AG04449 (cell line): ENCODE data around the gene COX10.

Source experiments
- CTCF ChIA-PET: fragments of 350-600 bp; formaldehyde crosslinking; extraction: SDS; loops from one replicate; lab custom pipeline; 2021; ENCODE audit warnings: antibody characterized with exemption; lab: Yijun Ruan, JAX
- POLR2A ChIA-PET: fragments of 400-600, 350-600 bp; formaldehyde crosslinking; extraction: SDS; loops from one replicate; lab custom pipeline; 2020; ENCODE audit warnings: antibody characterized with exemption, inconsistent platforms; lab: Yijun Ruan, JAX
- DNase-seq: peaks from one replicate; pipeline ENCODE4 v3.0.0-alpha.2; 2010; ENCODE audit warnings: low read depth, low spot score
- H3K4me3 ChIP-seq: 2 replicates; pipeline ENCODE4 v1.5.1; 2011; ENCODE audit warnings: low read depth, mild to moderate bottlenecking, control low read depth, low read length
- TF ChIP-seq, protein P1 (sequence below): IDR thresholded peaks from one replicate; pipeline ENCODE4 v1.5.1; 2011; ENCODE audit warnings: mild to moderate bottlenecking, moderate library complexity, low read length, control low read depth, inconsistent platforms; ENCODE audit not compliant: insufficient read depth; ENCODE audit errors: missing control alignments

COX10 gene

DNA sequence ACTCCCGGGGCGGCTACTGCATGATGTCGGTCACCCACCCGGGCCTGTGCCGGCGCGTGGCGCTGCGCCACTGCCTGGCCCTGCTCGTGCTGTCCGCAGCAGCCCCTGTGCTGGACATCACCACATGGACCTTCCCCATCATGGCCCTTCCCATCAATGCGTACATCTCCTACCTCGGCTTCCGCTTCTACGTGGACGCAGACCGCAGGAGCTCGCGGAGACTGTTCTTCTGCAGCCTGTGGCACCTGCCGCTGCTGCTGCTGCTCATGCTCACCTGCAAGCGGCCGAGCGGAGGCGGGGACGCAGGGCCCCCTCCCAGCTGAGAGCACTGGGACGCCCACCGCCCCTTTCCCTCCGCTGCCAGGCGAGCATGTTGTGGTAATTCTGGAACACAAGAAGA lies 137.6 kb downstream of the COX10 start:
- TF ChIP-seq, protein P1, sequence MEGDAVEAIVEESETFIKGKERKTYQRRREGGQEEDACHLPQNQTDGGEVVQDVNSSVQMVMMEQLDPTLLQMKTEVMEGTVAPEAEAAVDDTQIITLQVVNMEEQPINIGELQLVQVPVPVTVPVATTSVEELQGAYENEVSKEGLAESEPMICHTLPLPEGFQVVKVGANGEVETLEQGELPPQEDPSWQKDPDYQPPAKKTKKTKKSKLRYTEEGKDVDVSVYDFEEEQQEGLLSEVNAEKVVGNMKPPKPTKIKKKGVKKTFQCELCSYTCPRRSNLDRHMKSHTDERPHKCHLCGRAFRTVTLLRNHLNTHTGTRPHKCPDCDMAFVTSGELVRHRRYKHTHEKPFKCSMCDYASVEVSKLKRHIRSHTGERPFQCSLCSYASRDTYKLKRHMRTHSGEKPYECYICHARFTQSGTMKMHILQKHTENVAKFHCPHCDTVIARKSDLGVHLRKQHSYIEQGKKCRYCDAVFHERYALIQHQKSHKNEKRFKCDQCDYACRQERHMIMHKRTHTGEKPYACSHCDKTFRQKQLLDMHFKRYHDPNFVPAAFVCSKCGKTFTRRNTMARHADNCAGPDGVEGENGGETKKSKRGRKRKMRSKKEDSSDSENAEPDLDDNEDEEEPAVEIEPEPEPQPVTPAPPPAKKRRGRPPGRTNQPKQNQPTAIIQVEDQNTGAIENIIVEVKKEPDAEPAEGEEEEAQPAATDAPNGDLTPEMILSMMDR, result no peak
- H3K4me3 ChIP-seq, result no peak overlapping the region
- no peak for DNase-seq
- CTCF ChIA-PET, result interaction anchor here (2.2 kb wide), 1 partner anchor 10 kb away, joined by 5 read pairs; no protein-coding TSS in a partner anchor
- POLR2A ChIA-PET, result no interaction called here

DNA sequence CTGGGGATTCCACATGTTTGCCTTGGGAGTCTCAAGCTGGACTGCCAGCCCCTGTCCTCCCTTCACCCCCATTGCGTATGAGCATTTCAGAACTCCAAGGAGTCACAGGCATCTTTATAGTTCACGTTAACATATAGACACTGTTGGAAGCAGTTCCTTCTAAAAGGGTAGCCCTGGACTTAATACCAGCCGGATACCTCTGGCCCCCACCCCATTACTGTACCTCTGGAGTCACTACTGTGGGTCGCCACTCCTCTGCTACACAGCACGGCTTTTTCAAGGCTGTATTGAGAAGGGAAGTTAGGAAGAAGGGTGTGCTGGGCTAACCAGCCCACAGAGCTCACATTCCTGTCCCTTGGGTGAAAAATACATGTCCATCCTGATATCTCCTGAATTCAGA lies 138.5 kb downstream of the COX10 start:
- ChIA-PET POLR2A (no interaction called here), CTCF (interaction anchor here (1.1 to 1.8 kb wide), 2 partner anchors 10 to 11 kb away, joined by 4 to 5 read pairs; no protein-coding TSS in a partner anchor)
- TF ChIP-seq, protein P1, result no peak
- H3K4me3 ChIP-seq, result no peak overlapping the region
- no peak for DNase-seq

DNA sequence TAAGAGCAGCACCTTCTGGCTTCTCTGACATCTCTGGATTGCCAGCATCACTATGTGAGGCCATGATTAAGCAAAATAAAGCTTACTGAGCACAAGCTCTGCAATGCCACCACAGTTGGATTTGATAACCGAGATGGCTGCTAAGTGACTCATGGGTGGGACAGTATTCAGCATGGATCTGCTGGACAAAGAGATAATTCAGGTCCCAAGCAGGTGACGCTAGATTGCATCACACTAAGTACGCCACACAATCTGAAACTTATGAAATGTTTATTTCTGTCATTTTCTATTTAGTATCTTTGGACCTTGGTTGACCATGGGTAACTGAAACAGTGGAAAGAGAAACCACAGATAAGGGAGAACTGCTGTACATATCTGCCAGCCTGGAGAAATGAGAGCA lies 139.9 kb downstream of the COX10 start:
- POLR2A ChIA-PET, result no interaction called here
- CTCF ChIA-PET, result no interaction called here

DNA sequence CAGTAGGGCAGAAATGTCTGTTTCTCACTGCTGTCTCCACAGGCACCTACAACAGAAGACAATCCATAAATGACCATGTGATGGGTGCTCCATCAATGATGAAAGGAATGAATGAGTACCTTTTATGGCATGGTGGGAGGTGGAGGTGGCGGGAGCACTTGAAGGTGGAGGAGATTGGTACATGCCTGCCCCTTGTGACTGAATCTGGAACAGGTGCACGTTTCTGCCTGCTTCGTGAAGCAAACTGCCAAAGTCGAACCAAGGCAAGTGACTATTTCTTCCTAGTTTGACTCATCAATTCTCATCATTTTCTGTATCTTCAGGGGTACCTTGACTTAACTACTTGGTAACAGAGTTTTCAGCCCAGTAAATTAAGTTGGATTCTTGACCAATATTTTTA lies 141.9 kb downstream of the COX10 start:
- no peak overlapping the region for H3K4me3 ChIP-seq
- ChIA-PET CTCF (interaction anchor here (2.6 kb wide), 1 partner anchor 8 kb away, joined by 8 read pairs; no protein-coding TSS in a partner anchor), POLR2A (no interaction called here)
- DNase-seq, result no peak
- TF ChIP-seq, protein P1, result no peak

More for the DNA sequence above, 139.9 kb downstream of the COX10 start:
- H3K4me3 ChIP-seq, result no peak overlapping the region
- TF ChIP-seq, protein P1, result no peak
- DNase-seq, result no peak

DNA sequence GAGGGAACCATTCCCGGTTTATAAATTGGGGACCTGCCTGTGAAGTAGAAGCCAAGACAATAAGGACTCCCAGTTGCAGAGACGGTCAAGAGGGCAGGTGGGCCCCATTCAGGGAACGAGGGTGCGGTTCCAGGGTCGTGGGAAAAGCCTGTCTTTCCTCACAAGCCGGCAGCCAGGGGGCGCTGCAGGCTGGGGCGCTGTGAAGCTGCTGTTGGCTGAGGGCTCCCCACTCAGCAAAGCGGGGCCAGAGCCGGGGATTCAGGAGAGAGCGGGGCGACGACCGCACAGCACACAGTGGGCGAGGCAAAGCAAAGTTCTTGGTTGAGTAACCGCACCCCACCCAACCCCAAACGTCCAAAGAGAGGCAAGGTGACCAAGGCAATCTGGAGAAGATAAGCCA lies 142.5 kb downstream of the COX10 start:
- TF ChIP-seq, protein P1, result peak; percentile 26
- DNase-seq, result no peak
- ChIA-PET POLR2A (no interaction called here), CTCF (interaction anchor here (1.6 to 2.6 kb wide), 3 partner anchors 9 to 18 kb away, joined by 3 to 8 read pairs (median 7); no protein-coding TSS in a partner anchor)
- H3K4me3 ChIP-seq, result no peak overlapping the region

DNA sequence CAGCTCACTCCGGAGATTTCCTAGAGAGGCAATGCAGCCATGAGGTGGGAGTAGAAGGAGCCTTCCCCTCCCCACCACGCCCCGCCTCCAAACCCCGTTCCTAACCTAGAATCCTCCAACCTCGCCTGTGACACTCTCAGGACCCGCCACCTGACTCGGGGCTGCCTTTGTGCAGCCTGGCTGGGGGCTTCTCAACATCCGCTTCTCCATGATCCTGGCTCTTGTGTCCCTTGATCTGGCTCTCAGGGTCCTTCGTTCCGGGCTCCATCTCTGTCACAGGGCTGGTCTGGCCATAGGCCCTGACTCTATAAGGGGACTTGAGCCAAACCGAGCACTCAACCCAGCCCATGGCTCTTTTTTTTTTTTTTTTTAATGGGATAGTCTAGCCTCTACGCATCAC lies 143.1 kb downstream of the COX10 start:
- TF ChIP-seq, protein P1, result no peak
- no peak for DNase-seq
- H3K4me3 ChIP-seq, result no peak overlapping the region
- ChIA-PET POLR2A (no interaction called here), CTCF (interaction anchor here (1.6 to 2.6 kb wide), 3 partner anchors 9 to 18 kb away, joined by 3 to 8 read pairs (median 7); no protein-coding TSS in a partner anchor)
